Measurements from ENCODE around the gene KLRD1.
"Not testable (repeated sequence)": the region's sequence is repeated elsewhere in the genome, so short reads cannot be mapped to it uniquely, and the experiment has no call there.

Gene KLRD1

DNA sequence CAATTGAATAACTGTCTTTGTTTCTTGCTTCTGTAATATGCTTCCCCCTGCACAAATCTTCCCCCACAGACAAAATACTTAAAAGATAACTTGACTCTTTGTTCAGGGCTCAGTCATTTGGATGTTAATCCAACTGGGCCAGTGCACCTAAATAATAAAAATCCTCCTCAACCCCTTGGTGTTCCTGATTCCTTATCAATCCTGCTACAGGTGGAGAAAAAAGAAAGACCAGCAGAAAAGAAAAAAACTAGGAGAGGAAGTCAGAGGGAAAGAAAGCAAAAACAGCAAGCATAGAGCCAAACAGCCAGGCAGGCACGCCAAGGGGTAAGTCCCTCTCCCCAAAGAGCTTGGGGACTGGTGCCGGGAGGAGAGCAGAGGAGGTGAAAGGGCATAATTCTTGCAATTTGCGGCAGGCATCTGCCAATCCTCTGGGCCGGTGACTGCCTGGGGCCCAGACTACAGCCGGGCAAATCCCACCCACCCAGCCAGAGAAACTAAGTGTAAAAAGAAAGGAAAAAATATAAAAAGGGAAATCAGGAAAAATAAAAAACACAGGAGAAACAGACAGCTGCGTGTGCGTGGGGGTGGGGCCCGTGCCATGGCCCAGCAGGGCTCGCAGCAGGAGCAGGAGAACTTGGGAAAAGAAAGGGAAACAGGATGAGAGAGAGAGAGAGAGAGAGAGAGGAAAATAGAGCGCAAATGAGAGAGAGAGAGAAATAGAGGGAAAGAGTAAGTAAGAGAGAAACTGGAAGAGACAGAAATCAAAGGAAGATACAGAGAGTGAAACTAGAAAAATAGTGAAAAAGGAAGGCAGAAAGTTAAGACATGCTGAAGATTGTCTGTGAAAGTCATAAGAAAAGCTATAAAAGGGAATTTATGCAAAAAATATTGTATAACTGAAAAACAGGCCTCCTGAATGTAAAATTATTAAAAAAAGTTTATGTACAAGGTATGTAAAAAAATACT lies 60.8 kb downstream of the KLRD1 start:
- DNase-seq (ENCODE audit: low read depth), result no peak

DNA sequence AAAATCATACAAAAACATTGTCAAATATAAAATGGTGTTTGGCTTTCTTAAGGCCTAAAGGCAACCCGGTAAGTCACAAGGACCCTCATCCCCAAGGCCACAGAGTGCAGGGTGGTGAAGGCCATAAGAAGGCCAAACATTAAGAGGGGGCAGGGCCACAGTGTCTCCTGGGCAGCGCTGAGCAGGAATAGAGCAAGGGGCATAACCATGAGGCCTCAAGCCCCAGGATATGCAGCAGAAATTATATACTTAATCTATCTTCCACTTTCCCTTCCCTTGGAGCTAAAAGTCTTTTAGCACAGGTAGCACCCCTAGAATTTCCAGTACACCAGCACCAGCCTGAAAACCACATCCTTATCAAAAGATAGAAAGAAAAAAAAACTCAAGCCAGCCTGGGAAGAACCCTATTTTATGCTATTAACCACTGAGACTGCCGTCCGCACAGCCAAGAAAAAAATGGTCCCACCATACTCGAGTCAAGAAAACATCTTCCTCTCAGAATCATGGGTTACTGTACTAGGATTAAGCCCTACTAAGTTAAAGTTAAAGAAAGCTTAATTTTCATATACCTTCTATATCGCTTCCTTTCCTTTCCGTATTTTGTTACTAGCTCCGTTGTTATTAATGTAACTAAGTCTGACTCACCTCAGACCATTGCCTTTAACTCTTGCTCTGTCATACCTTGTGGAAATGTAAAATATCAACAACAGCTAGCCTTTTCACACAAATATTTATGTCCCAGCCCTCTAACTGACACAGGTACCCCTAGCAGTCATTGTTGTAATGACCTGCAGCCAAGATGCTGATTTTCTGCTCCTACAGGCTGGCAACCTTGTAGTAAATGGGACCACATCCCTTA lies 62.1 kb downstream of the KLRD1 start:
- DNase-seq (ENCODE audit: low read depth), result no peak

DNA sequence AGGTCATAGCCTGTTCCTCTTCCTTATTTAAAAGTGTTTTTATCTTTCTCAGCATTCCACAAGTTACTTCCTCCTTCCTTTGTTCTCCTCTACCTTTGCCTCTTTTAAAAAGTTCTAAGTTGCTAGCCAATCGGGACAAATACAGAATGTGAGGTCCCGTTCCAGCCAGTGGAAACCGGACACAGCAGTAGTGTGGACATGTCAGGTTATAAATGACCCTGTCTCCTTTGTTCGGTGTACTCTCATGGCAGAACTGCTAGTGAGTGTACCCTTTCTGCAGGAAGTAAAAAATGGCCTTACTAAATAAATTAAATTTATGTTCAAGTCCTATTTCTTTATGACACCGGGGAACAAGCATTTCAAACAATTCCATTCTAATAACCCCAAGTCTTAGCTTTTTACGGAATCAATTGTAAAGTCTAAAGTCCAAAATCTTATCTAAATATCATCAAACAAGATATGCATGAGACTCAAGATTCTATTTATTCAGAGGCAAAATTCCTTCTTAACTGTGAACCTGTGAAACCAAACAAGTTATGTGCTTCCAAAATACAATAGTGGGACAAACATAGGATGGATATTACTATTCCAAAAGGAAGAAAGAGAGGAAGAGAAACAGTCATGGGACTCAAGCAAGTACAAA lies 64.3 kb downstream of the KLRD1 start:
- DNase-seq (ENCODE audit: low read depth), result not testable (repeated sequence)

DNA sequence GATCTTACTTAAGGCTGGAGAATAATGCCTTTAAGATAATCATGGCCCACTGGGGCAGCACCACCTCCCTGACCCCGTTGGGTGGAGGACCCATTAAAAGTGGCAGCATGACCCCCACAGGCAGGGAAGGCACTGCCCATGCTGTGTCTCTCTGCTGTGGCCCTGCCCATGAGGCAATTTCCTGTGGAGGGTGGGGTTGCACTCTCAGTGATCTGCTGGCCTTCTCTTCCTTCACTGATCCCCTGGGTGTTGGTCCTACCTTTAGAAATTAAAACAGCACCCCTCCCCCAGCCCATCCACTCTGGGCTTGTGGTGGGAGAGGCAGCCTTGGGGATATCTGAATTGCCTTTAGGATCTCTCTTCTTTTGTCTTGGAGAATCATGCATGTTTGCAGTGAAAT lies 64.9 kb downstream of the KLRD1 start:
- no peak for DNase-seq (ENCODE audit: low read depth)

DNA sequence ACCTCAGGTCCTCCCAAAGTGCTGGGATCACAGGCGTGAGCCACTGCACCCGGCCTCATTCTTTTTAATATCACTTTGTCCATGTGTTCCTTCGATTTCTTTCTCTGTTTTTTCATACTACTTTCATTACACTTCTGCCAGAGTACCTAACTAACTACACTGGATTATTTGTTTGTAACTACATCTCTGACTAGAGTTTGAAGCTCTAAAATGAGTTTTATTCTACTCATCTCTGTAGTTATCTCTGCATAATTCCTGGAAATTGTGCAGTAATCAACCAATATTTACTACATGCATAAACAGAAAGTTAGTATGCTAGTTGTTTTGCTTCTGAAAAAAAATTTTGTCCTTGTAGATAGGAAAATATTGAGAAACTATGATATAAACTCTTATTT lies 67.0 kb downstream of the KLRD1 start:
- no peak for DNase-seq (ENCODE audit: low read depth)

DNA sequence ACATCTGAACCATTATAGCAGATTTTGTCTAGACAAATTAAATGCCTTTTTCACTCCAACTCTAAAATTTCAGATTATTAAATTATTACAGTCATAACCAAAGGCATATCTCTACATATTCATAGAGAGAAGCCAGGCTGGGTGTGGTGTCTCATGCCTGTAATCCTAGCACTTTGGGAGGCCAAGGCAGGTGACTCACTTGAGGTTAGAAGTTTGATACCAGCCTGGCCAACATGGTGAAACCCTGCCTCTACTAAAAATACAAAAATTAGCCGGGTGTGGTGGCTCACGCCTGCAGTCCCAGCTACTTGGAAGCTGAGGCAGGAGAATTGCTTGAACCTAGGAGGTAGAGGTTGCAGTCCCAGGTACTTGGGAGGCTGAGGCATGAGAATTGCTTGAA lies 71.1 kb downstream of the KLRD1 start:
- DNase-seq (ENCODE audit: low read depth), result not testable (repeated sequence)
